NCI-H82 (cell line): ENCODE data around the gene SLC36A3.
A peak's percentile ranks its signal among the peaks of the same experiment; 100 is the strongest.
"Not testable (repeated sequence)": the region's sequence is repeated elsewhere in the genome, so short reads cannot be mapped to it uniquely, and the experiment has no call there.

Source experiments
- DNase-seq: peaks from one replicate; lab custom pipeline; 2025; lab: John Stamatoyannopoulos, UW

SLC36A3 gene

DNA sequence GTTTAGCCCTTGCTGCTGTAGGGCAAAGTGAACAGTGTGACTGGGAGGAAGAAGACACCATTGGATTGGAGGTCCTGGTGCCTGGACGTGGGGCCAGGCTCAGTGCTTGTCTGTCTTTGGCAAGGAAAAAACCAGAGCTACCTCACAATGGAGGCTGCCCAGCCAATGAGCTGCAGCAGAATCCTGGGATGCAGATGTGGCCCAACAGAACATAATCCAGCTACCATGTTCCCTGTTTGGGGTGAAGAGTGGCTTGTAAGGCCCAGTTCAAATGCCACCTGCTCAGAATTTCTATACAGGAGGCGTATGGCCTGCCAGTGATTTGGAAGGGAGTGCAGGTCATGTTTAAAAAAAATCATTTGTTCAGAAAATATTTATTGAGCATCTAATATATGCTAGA lies at the start of gene SLC36A3:
Gene SLC36A3 (minus strand): TSS at position 101 of the 400 bp plus-strand sequence. CDS start 412 bp downstream, outside the sequence.
- DNase-seq = no peak

DNA sequence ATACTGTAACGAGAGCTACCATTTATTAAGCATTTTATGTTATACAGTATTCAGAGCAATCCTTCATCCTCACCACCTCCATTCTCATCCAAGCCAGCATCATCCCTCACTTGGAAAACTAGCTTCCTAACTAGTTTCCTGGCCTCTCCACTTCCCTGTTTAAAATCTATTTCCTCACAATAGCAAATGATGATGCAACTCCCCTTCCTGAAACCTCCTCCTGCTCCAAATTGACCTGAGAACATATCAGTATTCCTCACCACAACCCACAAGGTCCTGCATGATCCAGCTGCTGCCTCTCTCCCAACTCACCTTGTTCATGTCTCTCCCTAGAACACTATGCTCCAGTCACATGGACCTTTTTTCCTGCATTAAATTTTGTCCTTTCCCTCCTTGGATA lies 48.1 kb upstream of the SLC36A3 start:
- DNase-seq = no peak

DNA sequence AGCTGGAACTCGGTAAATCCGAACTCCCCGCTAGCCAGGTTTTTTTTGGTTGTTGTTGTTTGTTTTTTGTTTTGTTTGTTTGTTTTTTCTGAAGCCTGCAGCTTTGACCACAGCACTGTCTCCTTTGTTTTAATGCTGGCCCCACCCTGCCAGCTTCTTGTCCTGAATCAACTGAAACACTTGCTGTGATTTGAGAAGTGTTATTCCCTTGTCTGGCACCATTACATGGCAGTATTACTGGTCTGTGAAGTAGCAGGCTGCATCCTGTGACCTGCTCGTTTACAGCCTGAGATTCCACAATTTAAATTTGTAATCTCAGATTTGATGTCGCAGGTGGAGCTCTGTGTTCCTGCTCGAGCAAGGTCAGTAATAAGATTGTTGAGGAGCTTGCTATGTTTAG lies 45.2 kb upstream of the SLC36A3 start:
- no peak for DNase-seq

DNA sequence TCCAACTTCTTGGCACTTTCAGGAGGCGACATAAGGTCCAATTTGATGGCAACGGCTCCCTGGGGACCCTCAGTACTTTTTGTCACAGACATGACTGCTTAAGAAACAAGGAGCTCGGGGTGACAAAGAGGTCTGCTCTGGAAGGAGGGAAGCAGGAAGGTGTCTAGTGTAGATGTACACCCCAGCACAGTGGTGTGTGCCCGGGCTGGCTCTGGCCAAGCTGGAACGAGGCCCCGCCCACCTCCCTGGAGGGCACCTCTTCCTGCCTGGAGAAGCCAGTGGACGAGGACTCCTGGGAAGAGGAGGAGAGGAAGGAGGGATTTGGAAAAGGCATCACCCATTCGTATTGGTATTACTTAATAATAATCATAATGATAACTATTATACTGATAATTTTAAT lies 43.8 kb upstream of the SLC36A3 start, which contains the start of gene SLC36A2:
Gene SLC36A2 (minus strand): TSS at position 191 of the 400 bp plus-strand sequence. CDS start 99 bp downstream, at position 92.
- DNase-seq = no peak

DNA sequence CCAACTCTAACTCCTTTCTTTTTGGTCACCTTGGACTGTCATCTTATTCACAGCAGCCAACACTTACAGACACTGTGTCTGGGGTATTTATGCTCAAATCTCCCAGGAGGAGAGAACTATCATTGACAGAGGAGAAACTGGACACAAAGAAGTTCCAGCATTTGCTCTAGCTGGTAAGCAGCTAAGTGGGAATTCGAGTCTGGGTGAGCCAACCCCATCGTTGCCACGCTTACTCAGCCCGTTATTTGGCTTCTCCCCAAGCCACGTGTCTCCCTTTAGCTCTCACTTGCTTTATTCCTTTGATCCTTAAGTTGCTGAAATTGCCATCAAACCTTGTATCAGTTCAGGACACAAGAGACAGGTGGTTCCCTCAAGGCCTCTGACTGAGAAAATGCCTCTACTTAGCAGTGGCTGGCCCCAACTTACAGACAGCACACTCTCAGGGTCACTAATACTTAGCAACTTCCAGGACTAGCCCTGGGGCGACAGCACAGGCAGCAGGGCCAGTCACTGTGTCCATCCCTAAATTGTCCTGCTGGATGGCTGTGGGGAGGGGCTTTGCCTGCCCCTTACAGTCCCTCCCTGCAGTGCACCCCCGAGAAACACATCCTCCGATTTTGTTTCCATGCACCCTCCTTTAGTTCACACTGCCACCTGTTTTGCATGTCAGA lies 42.4 kb upstream of the SLC36A3 start:
- no peak for DNase-seq

DNA sequence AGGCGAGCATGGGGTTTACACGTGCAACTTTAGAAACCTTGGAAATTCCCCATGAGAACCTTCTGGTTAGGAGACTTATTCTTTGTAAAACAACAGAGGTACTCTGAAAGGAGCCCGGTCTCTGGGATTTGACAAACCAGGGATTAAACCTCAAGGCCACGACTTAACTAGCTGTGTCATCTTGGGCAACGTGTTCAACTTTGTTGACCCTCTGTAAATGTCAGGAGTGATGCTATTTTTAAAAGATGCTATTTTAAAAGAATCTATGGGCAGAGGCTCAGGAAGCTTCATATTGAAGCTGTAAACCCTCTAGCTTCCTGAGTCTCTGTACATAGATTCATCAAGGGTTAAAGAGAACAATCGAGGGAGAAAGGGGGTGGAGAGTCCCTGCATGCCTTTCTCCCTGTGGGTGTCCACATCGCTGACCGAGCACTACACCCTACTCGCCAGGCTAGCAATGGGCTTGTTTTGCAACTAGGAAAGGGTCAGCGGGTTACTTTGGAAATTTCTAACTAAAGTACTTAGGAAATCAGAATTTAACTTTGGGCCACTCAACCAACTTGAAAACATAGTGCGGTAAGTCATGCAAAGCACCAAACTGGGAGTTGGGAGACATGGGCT lies 41.7 kb upstream of the SLC36A3 start:
- DNase-seq = no peak

DNA sequence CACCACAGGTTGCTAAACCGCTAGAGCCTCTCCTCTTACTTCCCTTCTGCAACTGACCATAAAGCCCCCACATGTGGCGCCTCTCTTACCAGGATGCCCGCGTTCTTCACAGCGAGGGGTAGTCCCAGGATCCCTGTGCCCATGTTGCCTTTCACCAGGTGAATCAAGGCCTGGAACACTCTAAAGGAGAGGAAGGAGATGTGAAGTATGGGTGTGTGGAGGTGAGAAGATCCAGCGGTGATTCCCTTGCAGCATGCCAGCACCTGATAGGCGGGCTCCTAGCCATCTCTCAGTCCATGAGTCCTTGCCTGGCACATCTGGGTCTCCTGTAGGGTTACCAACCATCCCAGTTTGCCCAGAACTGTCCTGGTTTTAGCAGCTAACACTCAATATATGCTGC lies 40.5 kb upstream of the SLC36A3 start:
- DNase-seq = no peak

DNA sequence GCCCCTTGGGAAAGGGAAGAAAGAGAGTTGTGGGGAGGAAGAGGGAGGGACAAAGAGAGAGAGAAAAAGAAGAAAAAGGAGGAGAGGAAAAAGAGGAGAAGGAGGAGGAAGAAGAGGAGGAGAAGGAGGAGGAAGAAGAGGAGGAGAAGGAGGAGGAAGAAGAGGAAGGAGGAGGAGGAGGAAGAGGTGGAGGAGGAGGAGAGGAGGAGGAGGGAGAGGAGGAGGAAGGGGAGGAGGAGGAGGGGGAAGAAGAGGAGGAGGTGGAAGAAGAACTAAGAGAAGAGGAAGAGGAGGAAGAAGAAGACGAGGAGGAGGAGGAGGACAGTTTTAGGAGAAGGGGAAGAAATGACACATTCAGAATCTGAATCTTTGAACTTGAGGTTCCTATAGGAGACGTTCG lies 36.4 kb upstream of the SLC36A3 start:
- no peak for DNase-seq

DNA sequence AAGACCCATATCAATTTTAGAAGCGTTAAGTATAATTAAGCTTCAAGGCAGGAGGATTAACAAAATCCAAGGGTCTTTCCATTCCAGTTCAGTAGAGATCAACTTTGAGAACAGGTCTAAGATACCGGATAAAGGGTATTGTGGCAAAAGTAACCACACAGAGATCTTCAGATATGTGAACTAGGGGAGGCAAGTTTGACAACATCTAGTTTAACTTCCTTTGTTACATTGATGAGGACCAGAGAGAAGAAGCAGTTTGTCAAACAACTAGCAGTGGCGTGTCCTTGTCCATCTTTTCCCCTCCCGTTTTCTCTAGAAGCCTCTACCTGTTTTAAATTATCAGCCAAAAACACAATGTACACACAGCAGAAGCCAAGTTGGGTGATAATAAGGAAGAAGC lies 35.2 kb upstream of the SLC36A3 start:
- DNase-seq = no peak

DNA sequence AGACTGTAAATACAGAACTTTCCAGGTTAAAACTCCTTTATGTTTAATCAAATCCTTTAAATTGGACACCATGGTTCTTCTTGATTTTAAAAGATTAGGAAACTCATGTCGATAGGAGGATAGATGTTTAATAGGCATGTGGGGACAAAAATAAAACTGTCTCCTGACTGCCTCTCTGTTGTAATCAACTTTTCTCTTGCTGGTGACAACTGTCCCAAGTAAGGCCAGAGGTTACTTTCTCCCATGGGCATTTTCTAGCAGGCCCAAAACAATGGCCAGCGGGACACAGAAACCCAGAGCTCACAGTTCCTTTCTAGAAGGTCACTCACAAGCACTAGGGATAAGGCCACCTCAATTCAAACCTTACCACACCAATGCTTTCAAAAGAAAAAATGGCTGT lies 29.3 kb upstream of the SLC36A3 start:
- no peak for DNase-seq

DNA sequence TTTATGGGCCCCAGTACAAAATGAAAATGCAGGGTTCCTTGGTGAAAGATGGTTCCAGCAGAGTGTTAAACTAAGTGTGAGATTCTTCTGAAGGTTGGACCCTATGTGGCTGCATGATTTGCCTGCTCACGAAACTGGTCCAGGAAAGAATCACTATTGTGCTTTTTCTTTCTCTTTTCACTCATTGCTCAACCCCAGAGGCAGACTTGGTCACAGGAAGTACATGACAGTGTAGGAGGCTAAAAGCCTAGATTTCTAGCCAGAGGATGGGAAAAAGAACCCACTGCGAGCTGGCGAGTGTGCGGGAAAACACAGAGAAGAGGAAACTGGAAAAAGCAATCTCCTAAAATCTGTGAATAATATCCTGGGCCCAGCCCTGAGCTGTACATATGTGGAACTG lies 25.2 kb upstream of the SLC36A3 start:
- DNase-seq = no peak

DNA sequence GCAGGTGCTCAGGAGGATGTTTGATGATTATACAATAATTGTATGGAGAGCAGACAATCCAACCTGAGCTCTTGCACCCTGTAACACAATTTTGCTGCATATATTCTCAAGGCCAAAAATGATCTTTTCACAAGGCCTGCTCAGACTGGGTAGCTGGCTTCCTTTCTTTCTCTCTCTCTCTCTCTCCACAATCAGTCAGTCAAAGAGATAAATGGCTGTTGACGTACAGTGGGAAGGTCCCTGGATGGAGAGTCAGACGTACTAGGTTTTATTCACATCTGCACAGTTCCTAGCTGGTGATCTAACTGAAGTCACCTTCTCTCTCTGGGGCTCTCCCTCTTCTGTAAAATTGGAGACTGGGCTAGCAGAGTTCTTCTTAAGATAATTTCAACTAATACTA lies 24.0 kb upstream of the SLC36A3 start:
- no peak for DNase-seq

DNA sequence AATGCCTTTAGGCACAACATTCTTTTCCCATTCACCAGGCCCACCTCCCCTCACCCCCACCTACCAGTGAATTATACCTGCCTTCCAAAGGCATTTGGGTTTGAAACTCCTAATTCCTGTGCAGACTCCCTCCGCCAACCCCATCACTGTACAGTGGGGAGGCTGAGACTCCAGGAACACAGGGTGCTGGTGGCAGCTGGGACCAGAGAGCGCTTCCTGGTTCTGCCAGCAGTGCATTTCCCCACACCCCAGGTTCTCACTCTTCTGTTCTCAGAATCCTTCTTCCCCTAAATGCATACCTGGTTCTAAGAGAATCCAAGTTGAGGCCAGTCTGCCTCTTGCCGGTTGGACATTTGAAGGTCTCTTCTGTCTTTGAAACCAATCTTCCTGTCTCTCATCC lies 22.7 kb upstream of the SLC36A3 start:
- no peak for DNase-seq

DNA sequence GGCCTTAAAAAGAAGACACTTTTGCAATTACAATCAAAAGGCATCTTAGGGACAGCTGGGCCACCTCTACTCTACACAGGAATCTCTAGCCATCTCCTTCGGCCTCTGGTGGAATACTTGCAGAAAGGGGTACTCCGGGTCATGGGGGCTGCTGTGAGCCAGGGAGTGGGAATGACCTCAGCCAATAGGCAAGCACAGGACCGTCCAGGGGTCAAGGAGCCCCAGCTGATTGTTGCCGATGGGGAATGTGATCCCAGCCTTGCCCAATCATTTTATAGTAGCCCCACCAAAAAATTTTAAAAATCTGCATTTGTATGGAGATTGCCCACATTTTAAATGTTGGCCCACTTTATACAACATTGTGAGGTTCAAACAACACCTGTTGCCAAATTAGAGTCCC lies 16.9 kb upstream of the SLC36A3 start:
- no peak for DNase-seq

DNA sequence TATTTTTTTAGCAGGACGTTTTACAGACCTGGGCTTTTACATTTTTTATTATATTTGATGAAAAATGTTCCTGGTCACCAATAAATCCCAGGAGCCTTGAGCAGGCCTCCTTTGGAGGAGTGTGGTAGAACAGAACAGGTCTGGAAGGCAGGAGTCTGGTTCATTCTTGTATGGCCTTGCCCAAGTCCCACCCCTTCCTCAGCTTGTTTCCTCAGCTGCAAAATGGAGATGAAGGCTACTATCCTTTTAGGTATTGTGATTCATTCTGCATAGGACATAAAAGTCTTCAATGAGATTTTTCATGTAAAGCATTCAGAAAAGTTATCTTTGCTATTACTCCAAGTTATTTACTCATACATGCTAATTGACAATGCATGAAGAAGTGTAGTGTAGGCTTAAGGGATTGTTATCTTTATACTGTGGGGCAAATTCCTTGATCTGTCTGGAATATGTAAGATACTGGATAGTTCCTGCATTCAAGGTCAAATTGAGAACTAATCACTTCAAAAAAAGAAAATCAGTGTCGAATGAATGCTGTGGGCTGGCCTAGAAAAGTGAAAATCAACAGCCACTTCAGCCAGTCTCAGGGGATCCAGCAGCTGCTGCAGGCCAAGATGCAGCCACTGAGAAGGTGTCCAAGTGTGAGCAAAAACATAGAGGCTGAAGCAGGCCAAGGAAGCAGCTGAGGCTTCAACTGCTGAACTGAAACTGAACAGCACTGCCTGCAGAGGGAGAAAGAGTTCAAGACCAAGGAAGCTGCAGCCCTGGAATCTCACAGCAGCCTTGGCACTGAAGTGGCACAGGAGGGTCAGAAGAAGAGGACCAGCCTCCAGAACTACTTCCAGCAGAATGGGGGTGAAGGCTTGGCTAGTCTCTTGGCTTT lies 15.5 kb upstream of the SLC36A3 start:
- DNase-seq = peak; percentile 13

DNA sequence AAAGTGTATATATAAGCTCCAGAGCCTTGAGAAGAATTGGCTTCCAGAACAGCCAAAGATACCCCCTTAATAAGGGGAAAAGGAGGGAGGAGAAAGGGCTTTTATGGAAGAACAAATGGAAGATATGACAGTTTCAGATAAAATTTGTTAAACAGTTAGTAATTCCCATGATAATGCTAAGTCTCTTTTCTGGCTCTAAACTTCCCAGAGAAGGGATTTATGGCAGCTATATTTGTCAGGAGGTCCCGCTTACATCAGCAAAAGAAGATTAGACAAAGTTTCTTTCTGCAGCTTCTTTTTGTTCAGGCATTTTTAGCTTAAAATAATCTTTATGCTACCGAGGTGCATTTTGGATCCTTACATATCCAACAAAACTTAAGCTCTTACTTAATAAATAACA lies 14.3 kb upstream of the SLC36A3 start:
- no peak for DNase-seq

DNA sequence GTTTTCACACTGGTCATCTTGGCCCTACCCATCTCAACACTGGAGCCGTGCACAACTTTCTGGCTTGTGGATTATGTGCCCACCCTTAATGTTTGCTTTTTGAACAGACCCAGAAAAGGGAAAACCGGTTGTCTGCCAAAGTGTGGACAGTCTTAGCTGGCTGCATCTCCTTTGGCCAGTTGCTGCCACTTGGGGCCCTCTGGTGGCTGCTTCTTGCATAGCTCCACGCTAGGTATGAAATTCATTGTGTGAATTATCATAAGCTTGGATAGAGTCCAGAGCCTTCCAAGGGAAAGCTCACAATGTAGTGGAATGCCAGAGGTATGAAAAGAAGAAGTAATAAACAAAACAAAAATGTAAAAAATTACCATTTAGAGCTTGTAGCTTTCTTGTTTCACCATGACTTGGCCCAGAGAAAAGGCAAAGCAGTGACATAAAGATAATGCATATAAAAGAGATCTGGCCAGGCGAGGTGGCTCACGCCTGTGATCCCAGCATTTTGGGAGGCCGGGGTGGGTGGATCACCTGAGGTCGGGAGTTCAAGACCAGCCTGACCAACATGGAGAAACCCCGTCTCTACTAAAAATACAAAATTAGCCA lies 12.5 kb upstream of the SLC36A3 start:
- DNase-seq = peak; percentile 72

DNA sequence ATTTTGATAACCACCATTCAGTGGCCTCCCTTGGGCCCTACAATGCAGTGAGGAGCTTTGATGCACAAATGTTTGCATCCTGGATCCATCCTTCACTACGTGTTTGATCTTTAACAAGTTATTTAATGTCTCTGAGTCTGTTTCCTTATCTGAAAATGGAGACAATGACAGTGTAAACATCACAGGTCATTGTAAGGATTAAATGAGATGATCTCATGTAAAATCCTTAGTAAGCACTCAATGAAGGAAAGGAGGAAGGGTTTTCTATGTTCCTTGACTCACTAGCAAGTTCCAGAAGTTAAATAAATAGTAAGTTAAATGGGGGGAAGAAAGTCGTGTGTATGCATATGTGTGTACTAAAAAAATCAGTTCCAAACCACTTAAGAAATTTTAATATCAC lies 9.8 kb upstream of the SLC36A3 start:
- DNase-seq = no peak

DNA sequence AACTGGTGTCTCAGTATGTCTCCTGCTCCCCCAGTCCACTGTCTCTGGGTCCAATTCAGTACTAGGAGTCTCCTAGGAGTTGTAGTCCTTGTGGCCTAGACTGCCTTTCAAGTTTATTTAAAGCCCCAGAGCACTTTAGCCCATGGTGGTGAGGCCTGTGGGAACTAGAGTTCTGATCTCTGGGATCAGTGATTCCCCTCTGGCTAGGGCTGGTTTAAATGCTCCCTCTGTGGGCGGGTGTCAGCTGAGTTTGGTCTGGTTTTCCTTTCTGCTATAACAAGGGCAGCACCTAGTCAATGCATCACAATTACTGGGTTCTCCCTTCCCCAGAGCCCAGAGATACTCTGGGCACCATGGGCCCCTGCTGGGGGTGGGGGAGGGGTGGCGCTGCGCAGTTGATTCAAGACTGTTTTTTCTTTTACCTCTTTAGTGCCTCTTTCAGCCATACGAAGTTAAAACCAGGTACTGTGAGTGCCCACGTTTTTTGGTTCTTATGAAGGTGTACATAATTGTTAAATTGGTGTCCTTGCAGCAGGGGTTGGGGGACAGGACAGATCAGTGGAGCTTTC lies 9.3 kb upstream of the SLC36A3 start:
- DNase-seq = no peak

DNA sequence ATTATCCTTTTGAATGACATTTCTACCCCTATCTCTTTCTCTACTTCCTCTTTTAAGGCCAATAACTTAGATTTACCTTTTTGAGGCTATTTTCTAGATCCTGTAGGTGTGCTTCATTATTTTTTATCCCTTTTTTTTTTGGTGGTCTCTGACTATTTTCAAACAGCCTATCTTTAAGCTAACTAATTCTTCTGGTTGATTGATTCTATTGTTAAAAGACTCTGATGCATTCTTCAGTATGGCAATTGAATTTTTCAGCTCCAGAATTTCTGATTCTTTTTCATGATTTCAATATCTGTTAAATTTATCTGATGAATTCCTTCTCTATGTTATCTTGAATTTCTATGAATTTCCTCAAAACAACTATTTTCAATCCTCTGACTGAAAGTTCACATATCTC lies 7.4 kb upstream of the SLC36A3 start:
- DNase-seq = no peak

DNA sequence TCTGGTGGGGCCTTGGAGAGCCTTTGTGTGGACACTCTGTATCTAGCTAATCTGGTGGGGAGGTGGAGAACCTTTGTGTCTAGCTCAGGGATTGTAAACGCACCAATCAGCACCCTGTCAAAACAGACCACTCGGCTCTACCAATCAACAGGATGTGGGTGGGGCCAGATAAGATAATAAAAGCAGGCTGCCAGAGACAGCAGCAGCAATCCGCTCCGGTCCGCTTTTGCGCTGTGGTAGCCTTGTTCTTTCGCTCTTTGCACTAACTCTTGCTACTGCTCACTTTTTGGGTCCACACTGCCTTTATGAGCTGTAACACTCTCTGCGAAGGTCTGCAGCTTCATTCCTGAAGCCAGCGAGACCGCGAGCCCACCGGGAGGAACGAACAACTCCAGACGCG lies 6.3 kb upstream of the SLC36A3 start:
- not testable (repeated sequence) for DNase-seq

DNA sequence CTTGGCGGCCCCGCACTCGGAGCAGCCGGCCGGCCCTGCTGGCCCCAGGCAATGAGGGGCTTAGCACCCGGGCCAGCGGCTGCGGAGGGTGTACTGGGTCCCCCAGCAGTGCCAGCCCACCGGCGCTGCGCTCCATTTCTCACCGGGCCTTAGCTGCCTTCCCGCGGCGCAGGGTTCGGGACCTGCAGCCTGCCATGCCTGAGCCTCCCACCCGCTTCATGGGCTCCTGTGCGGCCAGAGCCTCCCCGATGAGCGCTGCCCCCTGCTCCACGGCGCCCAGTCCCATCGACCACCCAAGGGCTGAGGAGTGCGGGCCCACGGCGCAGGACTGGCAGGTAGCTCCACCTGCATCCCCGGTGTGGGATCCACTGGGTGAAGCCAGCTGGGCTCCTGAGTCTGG lies 5.7 kb upstream of the SLC36A3 start:
- not testable (repeated sequence) for DNase-seq
